Ramos (cell line): ENCODE data around the gene ARHGEF19.

Source experiments
- in situ Hi-C: fragments of 300-500 bp; cut with MboI; formaldehyde crosslinking; loops from one replicate; pipeline ENCODE4 v1.14.3; 2022; ENCODE audit warnings: low sequenced_read_pairs; ENCODE audit not compliant: unreplicated experiment

The ARHGEF19 gene

DNA sequence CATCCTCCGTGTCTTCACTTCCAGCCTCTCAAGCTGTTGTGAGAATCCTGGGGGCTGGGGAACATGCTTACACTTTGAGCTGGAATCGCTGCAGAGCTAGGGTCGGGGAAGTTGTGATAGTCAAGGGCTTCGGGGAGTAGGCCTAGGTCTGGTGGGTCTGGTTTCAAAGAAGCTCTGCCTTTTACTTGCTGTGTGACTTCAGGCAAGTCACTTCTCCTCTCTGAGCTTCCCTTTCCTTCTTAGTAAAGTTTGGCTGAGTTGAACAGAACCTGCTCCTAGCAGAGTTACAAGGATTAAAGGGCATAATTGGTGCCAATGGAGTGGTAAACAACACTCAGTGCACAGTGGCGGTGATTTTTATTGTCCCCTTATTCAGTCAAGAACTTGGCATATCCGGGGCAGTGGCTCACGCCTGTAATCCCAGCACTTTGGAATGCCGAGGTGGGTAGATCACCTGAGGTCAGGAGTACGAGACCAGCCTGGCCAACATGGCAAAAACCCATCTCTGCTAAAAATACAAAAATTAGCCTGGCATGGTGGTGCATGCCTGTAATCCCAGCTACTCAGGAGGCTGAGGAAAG, 25.7 kb downstream of the ARHGEF19 start:
- in situ Hi-C loops, result no loop called here

DNA sequence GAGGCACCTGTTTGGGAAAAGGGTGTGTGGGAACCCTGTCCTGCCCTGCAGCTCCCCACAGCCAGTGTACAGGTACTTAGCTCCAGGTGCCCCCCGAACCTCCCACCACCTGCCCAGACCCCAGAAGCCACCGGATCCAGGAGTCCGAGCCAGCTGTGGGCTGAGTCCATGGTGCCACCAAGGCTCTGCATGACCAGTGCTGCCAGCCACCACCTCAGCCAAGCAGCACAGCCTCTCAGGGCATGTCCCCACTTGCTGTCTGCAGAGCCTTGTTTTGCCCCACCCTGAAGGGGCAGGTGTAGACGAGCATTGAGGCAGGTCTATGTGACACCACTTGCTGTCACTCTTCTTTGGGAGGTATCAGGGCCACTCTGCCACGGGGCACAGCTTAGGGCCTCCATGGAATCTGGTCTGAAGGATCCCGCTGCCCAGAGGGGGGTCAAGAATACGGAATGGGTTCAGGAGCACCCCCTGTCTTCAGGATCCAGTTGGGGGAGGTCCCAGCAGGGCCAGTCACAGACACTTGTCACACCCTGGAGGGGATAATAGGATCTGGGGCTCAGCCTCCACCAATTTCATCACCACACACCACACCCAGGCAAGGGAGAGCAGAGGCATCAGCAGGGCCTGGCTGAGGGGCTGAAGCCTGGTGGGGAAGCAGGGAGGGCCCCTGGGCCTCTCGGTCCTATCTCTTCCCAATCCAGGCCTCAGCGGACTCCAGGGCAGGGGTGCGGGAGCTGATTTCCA, 27.7 kb downstream of the ARHGEF19 start:
- in situ Hi-C loops, result loop anchor here (5.0 kb wide), 1 partner anchor 102 kb away; no protein-coding TSS in a partner anchor

DNA sequence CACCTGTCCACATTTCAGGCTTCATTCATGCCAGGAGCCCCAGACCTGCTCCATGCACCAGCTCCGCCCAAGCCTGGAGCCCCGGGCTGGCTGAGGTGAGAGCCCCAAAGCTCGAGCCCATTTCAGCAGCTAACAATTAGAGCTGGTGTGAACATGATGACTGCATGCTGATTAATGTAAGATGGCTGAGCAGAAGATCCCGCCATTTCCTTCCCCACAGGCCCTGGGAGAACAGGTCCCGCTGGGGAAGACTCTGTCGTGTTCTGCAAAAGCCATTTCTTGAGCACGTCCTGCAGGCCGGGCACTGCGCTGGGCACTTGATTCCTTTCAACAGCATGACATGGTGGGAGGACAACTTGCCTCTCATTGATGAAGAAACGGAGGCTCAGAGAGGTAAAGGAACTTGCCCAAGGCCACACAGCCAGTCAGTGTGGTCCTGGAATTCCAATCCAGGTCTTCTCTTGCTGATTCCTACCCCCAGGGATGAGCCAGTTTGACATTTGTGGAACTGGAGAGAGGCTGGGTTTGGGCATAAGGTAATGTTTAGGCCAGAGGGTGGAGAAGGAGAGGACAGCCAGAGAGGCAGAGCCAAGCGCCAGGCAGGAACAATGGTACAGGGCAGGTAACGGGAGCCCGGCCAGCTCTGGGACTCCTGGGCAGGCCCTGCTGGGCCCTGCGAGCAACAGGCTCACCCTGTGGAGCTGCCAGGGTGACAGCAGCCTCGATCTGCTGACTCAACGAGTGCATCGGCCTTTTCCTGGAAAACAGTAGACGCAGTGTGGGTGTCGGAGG, 28.5 kb downstream of the ARHGEF19 start:
- in situ Hi-C loops, result loop anchor here (5.0 kb wide), 1 partner anchor 102 kb away; no protein-coding TSS in a partner anchor

DNA sequence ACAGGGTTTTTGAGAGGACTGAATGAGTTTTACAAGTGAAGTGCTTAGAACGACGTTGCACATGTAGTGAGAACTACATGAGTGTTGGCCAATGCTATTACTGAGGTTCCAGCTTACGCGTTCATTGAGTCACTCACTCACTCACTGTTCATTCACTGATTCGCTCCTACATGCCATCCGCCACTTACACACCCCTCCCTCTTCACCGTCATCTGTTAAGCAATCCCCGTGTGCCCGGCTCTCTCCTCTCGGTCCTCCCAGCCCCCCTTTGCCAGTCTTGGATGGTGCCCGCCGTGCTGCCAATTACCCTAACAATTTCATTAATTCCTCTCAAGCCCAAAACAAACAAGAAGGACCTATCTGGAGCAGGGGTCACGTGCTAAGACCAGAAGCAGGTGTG, 29.3 kb downstream of the ARHGEF19 start:
- in situ Hi-C loops, result loop anchor here (5.0 kb wide), 1 partner anchor 101 kb away; no protein-coding TSS in a partner anchor

DNA sequence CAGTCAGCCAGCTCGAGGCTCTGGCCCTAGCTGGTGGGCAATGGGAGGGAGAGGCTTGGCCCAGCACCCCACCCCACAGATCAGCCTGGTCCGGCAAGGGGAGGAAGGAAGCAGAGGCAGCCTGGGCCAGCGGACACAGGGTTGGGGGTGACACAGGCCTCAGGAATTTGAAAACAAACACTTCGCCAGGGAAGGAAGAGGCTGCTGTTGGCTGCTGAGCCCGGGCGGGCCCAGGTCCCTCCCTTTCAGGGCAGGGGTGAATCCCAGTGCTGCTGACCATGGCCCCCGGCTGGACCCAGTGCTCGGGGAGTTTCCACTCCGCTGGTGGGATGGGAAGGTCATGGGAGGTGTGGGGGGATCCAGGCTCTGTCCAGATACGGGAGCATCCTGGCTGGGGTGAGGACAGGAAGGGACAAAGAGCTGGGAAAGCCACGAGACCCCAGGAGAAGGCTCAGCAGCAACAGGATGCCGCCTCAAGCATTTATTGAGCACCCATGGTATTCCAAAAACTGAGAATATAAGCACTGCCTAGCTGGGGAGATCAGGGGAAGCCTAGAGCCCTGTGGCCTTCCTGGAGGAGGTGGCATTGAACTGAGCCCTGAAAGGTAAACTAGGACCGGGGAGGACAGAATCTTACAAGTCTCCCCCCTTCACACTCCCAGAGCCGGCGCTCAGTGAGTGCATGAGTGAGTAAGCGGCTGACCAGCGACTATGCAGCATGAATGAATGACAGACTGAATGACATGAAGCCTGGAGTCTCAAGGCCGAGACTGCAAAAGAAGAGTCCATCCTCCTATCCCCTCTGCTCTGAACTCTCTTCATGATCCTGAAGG, 30.3 kb downstream of the ARHGEF19 start:
- in situ Hi-C loops, result loop anchor here (5.0 kb wide), 1 partner anchor 100 kb away; no protein-coding TSS in a partner anchor

DNA sequence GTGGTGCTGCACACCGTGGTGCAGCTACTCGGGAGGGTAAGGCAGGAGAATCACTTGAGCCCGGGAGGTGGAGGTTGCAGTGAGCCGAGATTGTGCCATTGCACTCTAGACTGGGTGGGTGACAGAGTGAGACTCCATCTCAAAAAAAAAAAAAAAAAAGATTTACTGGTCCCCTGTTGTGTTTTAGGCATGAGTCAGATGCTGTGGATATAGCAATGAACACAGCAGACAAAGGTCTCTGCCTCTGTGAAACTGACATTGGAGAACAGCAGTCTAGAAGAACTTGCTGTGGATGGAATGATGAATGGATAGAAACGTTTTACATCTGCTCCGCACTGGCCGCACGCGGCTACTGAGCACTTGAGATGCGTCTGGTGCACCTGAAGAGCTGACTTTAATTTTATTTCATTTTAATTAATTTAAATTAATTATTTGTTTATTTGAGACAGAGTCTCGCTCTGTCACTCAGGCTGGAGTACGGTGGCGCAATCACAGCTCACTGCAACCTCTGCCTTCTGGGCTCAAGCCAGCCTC, 32.1 kb downstream of the ARHGEF19 start:
- in situ Hi-C loops, result loop anchor here (5.0 kb wide), 1 partner anchor 98 kb away; no protein-coding TSS in a partner anchor

DNA sequence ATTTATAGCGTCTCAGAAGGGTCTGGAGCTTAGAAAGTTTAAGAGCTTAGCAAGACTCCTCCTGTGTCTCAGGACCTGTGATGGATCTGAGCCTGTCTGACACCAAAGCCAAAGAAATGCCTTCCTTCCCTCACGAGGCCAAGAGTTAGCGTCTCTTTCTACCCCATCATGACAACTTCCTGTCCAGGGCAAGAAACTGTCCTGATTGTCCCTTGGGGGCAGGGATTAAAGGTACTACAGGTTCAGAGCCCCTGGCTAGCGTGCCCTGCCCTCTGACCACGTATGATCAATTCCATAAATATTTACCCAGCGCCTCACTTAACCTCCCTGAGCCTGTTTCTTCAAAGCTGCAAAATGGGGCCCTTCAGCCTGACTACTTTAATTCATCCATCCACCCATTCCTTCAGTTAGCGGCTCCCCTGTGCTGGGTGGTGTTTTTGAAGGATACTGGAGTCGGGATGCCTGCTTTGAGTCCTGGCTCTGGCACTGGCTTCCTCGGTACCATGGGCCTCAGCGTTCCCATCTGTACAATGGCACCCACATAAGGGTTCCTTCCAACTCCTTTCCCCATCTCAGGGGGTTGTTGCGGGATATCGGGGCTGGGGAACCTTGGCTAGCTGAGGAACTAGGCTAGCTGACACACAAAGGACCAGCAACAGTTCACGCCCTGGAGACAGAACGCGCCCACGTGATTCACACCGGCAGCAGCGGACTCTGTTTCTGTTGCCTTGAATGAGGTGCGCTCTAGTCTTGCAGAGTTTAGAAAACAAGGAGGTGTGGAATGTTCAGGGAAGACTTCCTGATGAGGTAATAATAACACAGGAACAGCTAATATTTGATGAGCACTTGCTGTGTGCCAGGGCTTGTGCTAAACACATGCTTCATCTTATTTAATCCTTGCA, 33.6 kb downstream of the ARHGEF19 start:
- in situ Hi-C loops, result no loop called here

DNA sequence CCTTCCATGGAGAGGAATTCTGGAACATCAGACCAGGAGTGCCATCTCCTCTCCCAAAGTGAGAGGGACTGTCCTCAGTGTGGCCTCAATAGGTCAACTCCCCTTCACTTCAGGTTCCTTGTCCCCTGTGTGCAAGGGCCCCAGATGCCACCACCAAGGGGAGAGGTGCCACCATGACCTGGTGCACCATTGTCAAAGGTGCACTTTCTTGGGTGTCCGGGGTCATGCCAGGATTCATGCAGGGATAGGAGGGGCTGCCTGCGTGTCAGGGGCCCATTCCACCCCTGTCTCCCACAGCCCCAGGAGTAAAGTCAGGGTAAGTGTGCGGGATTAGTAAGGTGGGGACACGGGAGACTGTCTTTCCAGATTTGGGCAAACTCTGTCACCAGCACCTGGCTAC, 35.1 kb downstream of the ARHGEF19 start:
- in situ Hi-C loops, result no loop called here

DNA sequence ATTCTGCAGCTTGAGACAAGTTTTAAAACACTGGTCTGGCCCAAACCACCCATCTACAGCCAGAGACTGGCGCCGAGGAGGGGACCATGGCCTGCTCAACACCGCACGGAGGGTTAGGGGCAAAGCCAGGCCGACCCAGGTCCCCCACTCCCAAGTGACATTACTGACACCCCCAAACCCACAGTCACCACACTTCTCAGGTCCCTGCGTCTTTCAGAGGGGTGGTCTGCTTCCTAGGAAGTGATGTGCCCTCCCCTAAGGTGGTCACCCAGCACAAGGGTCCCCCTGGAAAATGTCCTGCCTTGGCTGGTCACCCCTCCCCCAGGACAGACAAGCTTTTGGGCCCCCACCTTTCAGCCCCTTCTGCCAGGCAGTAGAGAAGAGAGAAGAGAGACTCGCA, 35.8 kb downstream of the ARHGEF19 start:
- in situ Hi-C loops, result no loop called here

DNA sequence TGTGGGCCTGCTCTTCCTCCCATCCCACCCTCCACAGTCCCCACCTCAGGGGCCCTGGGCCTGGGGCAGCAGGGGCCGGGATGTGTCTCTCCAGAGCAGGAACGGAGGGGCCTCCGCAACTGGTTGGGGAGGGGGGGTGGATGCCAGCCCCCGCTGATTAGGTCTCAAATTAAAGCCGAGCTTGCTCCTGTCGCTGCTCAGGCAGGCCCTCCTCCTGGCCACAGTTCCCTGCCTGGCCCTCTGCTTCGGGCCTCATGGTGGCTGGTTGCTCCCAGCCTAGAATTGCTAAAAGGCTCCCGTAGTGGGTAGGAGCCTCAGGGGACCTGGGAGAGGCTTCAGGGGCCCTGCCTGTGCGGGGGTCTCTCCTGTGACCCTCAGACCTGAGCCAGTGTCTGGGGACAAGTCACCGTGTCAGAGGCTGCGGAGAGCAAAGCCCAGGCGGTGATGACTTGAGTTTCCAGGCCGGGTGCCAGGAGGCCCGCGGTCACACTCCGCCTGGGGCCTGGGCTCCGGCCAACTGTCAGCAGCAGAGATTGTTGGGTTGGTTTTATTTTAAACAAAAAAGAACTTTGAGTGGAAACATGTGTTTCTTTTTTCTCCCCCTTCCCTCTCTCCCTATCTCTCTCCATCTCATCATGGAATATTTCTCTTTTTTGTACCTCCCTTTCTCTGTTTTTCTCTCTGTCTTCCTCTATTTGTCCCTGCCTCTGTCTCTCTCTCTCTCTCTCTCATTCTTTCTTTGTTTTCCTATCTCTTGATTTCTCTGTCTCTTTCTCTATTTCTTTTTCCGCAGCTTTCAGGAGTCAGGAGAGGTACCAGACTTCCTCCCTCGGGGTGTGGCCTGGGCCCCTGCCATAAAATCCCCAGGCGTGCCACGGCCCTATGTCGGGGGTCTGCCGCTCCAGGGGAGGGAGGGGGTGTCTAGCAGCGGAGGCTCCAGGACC, 36.6 kb downstream of the ARHGEF19 start:
- in situ Hi-C loops, result no loop called here

DNA sequence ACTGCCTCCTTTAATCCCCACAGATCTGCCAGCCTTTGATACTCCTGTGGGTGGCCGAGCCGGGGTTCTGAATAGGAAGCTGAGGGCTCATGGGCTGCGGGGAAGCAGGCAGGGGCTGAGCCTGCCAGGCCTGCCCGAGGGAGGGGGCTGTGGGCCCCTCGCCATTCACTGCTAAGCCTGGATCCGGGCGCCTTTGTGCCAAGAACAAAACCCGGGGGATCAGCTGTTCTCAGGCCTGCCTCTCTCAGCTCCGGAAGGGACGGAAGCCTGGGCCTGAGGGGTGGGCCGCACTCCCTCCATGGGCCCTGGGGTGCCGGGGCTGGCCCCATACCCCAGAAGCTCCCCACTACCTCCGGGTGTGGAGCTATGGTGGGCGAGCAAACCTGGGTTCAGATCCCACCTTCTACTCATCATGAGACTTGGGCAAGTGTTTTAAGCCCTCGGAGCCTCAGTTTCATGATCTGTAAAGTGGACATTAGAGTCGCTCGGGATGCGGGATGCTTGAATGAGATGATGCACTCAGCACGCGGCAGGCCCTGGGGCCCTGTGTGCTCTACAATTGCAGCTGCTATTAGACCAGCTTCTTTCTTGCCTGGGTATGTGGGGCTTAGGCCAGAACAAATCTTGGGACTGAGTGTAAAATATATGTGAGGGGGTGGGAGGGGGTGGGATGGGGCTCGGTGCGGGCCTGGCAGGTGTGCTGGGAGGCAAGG, 37.4 kb downstream of the ARHGEF19 start:
- in situ Hi-C loops, result no loop called here

DNA sequence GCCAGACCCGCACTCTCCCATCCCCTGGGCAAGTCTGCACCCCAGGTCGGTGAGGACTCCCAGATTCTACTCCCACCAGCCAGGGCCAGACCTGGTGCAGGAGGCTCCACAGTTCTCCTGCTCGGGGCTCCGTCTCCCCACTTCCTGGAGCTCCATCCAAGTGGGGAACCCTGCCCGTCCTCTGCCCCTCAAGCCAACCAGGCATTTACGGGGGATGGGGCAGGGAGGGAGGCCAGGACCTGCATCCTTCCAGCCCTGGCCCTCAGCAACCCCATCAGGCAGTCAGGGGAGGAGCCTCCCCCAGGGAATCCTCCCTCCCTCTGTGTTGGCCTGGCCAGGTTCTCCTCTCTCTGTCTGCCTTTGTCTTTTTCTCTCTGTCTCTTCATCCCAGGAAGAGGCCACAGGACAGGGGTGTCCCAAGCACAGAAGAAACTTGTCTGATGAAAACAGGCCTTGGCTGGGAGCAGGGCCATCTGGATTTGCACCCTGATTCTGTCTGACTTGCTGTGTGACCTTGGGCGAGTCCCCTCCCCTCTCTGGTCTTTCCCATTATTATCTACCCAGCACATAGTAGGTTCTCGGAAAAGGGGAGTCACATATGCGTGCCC, 38.1 kb downstream of the ARHGEF19 start:
- in situ Hi-C loops, result no loop called here

DNA sequence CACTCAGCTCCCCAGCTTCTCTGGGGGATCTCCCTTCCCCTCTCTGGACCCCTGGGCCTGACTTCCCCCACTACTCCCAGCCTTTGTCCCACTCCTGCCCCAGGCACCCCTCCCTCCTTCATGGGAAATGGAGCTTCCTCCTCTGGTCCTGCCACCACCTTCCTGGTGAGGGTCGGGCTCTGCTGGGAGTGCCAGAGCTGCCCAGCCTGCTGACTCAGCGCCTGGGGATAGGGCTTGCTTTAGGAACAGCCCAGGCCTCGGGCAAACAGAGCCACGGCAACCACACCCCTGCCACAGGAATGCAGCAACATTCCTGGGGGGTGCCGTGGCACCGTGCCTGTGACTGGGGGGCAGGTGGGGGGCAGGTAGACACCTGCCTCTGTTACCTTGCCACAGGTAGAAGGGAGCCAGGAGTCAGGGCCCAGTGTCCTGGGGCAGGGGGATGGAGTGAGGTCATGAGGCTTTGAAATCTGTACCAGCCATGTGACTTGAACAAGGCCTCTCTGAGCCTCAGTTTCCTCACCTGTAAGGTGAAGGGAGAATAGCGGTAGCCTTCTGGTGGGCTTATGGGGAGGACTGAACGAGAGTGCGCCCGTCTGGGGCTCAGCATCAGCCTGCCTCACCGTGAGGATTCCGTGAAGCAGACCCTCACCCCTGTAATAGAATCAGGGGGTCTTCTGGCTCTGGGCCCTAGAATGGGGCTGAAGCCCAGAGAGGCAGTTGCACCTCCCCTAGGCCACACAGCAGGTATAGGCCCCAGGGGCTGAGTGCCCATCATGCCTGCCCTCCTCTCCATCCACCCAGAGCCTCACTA, 38.8 kb downstream of the ARHGEF19 start:
- in situ Hi-C loops, result no loop called here

DNA sequence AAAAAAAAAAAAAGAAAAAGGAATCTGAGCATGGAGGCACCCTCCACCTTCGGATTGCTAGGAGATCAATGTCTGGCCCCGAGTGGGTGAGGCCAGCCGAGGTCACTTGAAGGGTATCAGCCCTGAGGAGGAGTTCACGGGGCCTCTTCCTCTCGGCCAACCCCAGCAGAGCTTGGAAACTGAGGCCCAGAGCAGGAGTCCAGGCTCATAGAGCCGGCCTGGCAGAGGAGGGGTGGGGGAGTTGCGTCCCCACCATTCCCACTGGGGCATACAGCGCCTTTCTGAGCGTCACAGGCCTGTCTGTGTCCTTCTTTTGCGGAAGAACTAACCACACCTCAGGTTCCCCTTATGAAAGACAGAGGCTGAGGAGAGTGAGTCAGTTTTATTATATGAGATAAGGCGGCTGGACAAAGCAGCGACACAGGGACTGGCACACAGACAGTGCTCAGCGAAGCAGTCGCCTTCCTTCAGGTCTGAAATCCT, 39.4 kb downstream of the ARHGEF19 start:
- in situ Hi-C loops, result no loop called here

DNA sequence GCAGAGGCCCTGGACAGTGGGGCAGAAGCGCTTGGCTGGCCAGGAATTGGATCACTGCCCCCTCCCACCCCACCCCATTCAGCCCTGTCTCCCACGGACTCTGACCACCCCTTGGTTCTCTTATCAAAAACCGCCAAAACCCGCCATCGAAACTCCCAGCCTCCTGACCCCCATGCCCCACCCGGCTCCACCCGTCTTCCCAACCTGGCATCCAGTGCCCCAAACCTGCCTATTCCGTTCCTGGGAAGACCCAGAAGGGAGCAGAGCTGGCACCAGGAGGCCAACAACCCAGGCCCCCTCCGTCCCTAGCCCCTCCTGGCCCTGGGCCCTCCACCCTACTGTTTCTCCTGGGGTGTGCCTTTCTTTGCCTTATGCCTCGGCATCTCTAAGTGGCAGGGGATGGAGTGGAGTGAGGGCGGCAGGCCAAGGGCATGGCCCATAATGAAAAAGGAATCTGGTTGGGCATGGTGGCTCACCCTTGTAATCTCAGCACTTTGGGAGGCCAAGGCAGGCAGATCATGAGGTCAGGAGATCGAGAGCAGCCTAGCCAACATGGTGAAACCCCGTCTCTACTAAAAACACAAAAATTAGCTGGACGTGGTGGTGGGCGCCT, 40.1 kb downstream of the ARHGEF19 start:
- in situ Hi-C loops, result no loop called here
